ENCODE results near the gene KRT72.

- no peak for TF ChIP-seq TAF1 (IDR thresholded peaks at IDR 0.05; ENCODE audit: low read depth, low read length)
- no peak for TF ChIP-seq POLR2AphosphoS5 (IDR thresholded peaks at IDR 0.05; ENCODE audit: low read depth, low read length)
- no peak for TF ChIP-seq POLR2A (IDR thresholded peaks at IDR 0.05; ENCODE audit: low read depth, low read length)
Measured at GRCh38 chr12:52628841-52629240, 27.6 kb upstream of the KRT72 start.

Data from GM12891 (cell line).